Colon (tissue), 2 donors: ENCODE data around the gene LRRN2.
"Not testable (repeated sequence)": the region's sequence is repeated elsewhere in the genome, so short reads cannot be mapped to it uniquely, and the experiment has no call there.

Experiments
- FAIRE-seq: peaks from 2 replicates; lab custom pipeline; 2012; peaks lifted over from hg19 to GRCh38; lab: Jason Lieb, UNC
- donor health status: control.
- donor health status: control.

The LRRN2 gene

GRCh38 chr1:204685236-204686006 lies at the start of gene LRRN2:
Gene LRRN2, minus strand, starts transcription at chr1:204685738. Its CDS starts 65,746 bp downstream, at chr1:204619992.
- FAIRE-seq = no peak

GRCh38 chr1:204735042-204735441 lies 49.5 kb upstream of the LRRN2 start:
- no peak for FAIRE-seq

GRCh38 chr1:204733869-204734596 lies 48.5 kb upstream of the LRRN2 start:
- FAIRE-seq = no peak

DNA sequence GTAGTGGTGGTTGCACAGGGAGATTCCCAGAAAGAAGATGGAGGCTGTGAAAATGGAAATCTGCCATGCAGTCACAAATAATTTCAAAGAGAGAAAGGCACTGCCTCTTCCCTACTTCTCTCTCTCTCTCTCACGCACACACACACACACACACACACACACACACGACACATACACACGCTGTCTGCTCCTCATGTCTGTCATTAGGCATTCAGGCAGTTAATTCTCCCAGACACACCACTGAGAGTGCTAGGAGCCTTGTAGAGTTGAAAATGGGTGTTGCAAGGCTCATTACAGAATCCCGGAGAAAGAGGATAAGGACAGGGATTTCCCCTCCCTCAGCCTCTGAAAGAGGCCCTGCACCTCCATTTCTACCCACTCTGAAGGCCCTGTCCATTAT lies 47.8 kb upstream of the LRRN2 start:
- FAIRE-seq = no peak

DNA sequence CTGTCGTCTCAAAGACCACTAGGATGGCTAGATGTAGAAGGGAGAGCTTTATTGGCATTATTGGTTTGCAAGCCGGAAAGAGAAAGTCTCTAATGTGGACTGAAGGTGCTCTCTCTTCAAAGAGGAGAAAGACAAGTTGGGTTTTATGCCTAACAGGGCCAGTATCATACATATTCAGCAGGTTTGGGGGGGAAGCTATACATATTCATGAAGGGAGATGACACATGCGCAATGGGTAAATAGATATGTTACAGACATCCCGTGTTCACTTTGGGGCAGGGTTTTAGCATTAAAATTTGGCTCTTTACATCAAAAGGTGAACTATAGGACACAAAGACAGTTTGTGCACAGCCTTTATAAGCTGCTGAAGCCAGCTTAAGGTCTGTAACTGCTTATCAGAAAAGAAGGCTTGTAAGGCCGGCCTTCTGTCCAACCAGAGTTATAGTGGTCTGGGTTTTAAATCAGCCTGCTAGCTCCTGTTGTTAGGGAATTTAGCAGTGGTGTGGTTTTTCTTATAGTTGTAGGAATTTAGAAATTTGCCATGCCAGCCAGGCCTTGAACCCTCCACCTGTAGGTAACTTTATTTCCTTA lies 46.5 kb upstream of the LRRN2 start:
- FAIRE-seq = no peak

GRCh38 chr1:204731509-204731908 lies 46.0 kb upstream of the LRRN2 start:
- FAIRE-seq = no peak

DNA sequence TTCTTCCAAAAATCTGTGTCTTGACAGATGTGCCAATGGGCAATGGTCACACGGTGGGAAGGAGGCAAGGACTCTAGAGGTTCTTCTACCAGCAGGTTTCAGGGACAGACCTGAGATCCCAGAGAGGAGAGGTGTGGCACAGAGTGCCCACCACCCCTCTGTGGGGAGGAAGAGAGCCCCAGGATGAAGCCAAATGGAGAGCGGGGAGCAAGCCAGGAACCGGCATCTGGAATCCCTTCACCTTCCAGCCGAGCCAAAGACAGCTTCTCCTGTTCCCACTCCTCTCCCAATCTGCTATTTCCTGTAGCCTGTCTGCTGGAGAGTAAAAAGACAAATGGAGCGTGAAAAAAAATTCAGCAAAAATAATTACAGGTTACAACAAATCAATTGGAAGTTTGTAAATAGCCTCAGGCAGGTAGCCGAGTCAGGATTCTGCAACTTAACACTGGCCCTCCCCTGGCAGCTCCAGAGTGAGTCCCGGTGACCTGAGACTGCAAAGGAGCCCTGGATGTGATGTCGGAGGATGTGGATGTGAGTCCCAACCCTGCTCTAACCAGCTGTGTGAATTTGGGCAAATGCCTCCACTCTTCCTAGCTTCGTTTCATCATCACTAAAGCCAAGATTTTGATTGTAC lies 45.4 kb upstream of the LRRN2 start:
- no peak for FAIRE-seq

- no peak for FAIRE-seq
Measured at GRCh38 chr1:204729516-204729915, 44.0 kb upstream of the LRRN2 start.

DNA sequence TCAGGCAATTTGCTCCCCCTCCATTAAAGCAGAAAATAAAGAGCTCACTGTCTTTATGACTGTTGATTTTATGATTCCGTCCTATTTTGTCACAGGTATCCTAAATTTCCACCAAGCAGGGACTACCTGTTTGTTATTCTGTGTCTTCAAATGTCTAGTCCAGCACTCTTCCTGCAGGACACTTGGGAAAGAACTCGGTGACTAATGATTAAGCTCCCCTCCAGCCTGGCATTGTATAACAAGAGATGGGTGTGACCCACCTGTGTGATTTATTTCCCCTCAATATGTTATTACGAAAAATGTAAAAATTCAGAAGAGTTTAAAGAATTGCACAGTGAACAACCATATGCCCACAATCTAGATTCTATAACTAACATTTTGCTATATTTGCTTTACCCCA lies 42.9 kb upstream of the LRRN2 start:
- no peak for FAIRE-seq

DNA sequence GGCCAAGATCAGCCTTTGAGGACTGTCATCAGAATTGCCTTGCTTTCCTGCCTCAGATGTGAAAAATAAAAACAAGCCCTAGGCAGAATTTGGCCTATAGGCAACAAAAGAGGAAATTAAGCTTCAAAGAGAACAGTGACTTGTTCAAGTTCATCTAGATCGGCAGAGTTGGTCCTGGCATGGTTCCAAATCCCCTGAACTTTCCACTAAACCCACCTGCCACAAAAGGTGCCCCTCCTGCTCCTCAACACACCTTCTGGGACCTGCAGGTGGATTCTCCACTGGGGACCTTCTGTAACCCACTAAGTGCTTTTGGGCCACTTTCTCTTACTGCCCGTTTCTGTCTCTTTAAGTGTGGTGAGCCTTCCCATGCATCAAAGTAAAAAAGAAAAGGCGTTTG lies 42.5 kb upstream of the LRRN2 start:
- FAIRE-seq = no peak

GRCh38 chr1:204727438-204727837 lies 41.9 kb upstream of the LRRN2 start:
- not testable (repeated sequence) for FAIRE-seq

- no peak for FAIRE-seq
Measured at GRCh38 chr1:204726478-204726877, 40.9 kb upstream of the LRRN2 start.

GRCh38 chr1:204725821-204726448 lies 40.4 kb upstream of the LRRN2 start:
- FAIRE-seq = no peak

DNA sequence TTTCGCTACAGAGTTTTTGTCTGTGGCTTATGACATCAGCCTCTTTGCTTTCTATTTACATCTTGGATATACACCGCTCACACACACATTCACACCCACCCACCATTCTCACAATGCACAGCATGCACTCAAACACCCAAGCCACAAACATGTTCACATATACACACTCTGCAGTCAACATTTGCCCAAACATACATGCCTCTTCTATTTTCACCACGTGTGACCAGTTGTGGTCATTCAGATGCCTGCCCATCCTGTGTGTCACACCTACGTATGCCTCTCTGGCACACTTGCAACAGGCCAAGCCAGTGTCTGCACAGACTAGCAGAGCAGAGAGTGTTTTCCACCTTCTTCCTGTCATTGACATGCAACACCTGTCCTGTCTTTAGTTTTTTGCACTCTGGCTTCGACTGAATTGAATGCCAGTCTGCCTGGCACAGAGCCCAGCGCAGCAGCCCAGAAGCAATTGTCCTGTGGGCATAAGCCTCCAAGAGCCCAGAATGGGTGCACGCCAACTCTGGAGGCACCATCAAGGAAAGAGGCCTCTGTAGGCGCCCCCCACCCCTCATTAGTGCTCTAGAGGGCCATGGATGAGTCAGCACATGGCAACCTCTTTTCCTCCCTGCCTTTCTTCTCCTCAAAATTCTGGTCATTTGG lies 37.7 kb upstream of the LRRN2 start:
- no peak for FAIRE-seq

DNA sequence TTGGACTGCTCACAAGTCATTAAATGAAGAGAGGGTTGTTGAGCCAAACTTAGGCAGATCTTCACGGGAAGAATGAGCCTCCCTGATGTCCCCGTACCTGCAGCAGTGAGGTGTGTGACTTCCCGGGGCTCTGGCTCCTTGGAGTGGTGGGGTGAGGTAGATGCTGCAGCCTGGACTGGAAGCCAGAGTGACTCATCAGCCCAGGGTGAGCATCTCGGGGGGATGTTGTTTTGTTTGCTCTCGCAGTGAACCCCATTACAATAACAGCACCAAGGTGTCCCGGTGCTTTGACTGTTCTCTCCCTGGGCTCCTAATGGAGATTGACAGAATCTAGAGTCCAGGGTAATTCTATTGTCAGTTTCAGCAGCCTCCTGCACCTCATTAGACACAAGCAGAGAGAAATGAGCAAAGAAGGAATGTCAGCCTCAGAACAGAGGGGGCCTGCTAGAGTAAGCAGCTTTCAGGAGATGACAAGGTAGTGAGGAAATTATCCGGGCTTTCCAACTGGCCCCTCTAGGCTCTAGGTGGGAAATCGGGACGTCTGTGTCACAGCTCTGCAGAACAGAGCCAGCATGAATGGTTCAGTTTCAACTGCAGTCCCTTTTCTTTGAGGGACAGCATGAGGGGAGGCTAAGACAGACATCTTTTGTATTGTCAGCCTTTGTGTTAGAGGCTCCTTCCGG lies 36.0 kb upstream of the LRRN2 start:
- FAIRE-seq = no peak

DNA sequence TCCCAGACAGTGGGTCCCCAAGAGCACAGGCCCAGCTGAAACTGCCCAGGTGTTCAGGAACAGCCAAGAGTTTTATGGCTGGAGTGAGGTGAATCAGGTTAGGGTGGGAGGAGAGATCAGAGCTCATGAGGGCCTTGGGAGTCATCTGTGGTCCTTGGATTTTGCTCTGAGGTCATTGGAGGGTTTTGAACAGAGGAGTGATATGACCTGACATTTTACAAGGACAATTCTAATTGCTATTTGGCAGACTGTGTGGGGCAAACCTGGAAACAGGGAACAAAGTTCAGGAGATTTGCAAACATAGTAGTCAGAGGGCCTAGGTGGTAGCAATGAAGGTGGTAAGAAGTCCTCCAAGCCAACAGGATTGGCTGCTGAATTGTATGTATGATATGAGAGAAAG lies 31.1 kb upstream of the LRRN2 start:
- FAIRE-seq = no peak

GRCh38 chr1:204714861-204715511 lies 29.4 kb upstream of the LRRN2 start:
- FAIRE-seq = no peak

- no peak for FAIRE-seq
Measured at GRCh38 chr1:204714194-204714860, 28.8 kb upstream of the LRRN2 start.

GRCh38 chr1:204713541-204713940 lies 28.0 kb upstream of the LRRN2 start:
- no peak for FAIRE-seq
